Mononuclear cell (primary cell): Measurements from ENCODE around the gene PGM5. TPM values are rescaled to one million over a fixed set of nuclear protein-coding genes. Genes with fewer than 3 reads are reported as not detected.
"Not testable (repeated sequence)": the region's sequence is repeated elsewhere in the genome, so short reads cannot be mapped to it uniquely, and the experiment has no call there.

ENCODE experiments used
- H3K27me3 ChIP-seq: 2 replicates; pipeline ENCODE4 v1.6.0; 2011; ENCODE audit warnings: low read length, control low read depth; ENCODE audit not compliant: insufficient read depth
- H3K4me1 ChIP-seq: 2 replicates; pipeline ENCODE4 v1.5.1; 2011; ENCODE audit warnings: mild to moderate bottlenecking, low read length, control low read depth; ENCODE audit not compliant: insufficient read depth
- H3K4me3 ChIP-seq: 2 replicates; pipeline ENCODE4 v1.5.1; 2011; ENCODE audit warnings: mild to moderate bottlenecking, low read length, moderate library complexity
- H3K9me3 ChIP-seq: 2 replicates; pipeline ENCODE4 v1.5.1; 2011; ENCODE audit warnings: low read depth, mild to moderate bottlenecking, control low read depth, low read length
- total RNA-seq: library from RNA; depleted of rRNA; stranded (reverse); fragments of >200 nt; gene quantifications from one replicate; pipeline ENCODE4 v1.2.3, GENCODE V29; 2012

The PGM5 gene
- total RNA-seq, 1 donor, result 0.21 TPM

DNA sequence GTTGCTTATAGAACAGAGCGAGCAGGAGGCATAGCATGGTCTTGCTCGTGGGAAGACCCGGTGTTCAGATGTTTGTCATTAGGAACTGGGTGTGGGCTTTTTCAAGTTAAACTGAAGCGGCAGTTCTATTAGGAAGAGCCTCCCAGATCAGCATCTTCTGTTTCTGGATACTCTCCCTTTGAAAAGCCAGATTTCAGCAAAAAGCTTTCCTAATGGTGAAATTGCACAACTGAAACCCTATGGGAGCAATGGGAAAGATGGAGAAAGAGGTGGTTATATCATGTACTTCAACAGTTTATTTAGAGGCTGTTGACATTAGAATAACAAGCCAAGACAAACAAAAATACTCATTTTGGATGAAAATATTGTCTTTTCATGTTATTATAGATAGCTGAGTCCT is 12.4 kb upstream of the PGM5 start:
- H3K9me3 ChIP-seq, H3K4me1 ChIP-seq, H3K4me3 ChIP-seq, H3K27me3 ChIP-seq: not testable (repeated sequence)

DNA sequence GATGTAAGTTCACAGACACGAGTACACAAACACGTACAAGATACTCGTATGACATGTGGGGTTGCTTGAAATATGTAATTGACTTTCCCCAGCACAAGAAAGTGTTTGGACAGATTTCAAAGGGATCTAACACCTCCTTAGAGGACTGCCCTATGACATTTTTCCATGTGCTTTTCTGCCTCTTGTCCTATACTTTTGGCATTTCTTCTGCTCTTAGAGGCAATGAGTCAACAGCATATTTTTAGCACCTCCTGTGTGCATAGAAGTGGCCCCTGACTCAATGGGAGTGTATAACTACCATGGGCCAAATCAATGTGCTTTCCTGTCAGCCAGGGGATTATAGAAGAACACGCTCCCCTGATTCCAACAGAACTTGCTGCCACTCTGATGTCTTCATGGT is 4.7 kb upstream of the PGM5 start:
- not testable (repeated sequence) for H3K4me1 ChIP-seq, H3K4me3 ChIP-seq, H3K27me3 ChIP-seq, H3K9me3 ChIP-seq

DNA sequence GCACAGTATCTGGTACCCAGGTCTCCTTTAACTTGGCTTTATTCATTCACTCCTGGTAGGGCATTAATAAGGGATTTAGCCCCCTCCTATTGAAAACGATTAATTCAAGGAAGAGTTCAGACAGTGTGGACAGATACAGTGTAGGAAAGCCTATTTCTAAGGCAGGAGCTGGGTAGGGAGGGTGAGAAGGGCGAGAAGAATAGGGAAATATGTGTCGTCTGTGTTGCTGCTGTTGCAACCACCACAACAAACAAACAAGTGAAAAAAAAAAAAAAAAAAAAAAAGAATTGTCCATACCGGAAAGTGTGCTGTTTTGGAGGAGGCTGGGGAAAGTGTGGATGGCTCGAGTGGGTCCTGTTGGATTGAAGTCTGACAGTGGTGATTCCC is 425 bp upstream of the PGM5 start:
- not testable (repeated sequence) for H3K4me3 ChIP-seq, H3K4me1 ChIP-seq, H3K9me3 ChIP-seq, H3K27me3 ChIP-seq

DNA sequence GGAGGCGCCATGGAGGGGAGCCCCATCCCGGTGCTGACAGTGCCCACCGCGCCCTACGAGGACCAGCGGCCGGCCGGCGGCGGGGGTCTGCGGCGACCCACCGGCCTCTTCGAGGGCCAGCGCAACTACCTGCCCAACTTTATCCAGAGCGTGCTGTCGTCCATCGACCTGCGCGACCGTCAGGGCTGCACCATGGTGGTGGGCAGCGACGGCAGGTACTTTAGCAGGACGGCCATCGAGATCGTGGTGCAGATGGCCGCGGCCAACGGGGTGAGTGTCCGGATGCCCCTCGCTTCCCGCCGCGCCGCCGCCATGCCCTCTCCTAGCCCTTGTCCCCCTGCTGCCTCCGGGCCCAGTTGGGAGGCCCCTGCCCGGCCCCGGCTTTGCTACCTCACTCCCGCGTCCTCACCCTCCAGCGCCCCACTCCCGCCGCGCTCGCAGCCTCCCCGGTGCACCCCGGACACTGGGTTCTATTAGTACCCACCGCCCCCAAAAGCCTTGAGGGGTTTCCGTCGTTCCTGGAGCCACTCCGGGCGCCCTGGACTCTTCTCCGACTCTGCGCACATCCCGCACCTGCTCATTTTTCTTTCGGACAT is 806 bp downstream of the PGM5 start:
- not testable (repeated sequence) for H3K9me3 ChIP-seq, H3K4me1 ChIP-seq, H3K27me3 ChIP-seq
- peak overlapping the region; percentile 22 for H3K4me3 ChIP-seq

DNA sequence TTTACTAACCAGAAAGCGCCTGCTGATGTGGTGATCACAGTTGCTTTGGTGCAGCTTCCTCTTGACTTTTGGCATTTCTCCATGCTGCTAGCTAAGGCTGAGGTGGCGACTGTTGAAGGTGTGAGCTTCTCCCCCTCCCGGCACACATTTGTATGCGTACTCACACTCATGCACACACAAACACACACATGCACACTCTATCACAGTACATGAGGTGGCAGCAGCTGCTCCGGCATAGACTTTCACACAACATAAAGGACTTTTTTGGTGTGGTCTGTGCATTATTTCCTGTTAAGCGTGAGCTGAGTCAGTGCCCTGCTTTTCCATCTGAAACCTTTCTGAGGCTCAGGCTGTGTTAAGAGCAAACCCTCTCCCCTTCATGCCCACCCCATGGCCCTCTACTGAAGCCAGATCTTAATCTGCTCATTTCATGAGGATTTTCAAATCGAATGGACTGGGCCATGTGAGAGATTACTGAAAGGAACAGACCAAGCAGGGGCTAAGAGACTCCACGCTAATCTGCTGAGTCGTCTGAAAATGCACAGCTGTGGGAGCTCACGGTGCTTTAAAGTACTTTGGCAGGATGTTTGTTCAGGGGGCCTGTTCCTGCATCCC is 10.6 kb downstream of the PGM5 start:
- H3K27me3 ChIP-seq, H3K4me1 ChIP-seq, H3K4me3 ChIP-seq, H3K9me3 ChIP-seq: not testable (repeated sequence)

DNA sequence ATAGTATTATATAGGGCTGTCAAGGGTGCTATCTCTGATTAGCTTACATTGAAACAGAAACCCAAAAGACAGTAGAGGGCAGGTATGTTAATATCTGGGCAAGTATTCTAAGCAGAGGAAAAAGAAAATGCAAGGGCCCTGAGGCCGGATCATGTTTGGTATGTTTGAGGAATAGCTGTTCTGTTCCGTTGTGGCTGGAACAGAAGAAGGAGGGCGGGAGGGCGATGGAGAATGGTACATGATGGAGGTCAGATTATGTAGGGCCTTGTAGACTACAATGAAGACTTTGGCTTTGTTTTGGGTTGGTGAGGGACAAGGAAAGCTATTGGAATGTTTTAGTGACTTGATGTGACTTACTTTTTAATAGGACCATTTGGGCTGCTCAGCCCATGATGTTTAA is 19.4 kb downstream of the PGM5 start:
- H3K9me3 ChIP-seq, H3K4me3 ChIP-seq, H3K27me3 ChIP-seq, H3K4me1 ChIP-seq: not testable (repeated sequence)

DNA sequence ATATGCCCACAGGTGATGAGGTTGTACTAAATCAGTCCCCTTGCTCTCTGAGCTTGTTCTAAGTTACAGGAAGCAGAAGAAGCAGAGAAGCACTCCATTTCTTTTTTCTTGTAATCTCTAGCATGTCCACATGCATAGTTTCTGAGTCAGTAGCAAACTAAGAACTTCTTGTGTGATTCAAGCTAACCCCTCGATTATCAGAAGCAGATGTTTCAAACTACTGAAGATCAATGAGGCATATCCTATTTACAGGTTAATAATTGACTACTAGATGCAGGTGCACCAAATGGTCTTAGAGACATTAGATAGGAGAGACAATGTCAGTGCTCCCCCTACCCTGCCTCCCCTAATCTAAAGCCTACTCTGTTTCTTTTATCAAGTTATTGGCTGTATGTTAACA is 21.3 kb downstream of the PGM5 start:
- H3K4me3 ChIP-seq, H3K27me3 ChIP-seq, H3K9me3 ChIP-seq, H3K4me1 ChIP-seq: not testable (repeated sequence)

DNA sequence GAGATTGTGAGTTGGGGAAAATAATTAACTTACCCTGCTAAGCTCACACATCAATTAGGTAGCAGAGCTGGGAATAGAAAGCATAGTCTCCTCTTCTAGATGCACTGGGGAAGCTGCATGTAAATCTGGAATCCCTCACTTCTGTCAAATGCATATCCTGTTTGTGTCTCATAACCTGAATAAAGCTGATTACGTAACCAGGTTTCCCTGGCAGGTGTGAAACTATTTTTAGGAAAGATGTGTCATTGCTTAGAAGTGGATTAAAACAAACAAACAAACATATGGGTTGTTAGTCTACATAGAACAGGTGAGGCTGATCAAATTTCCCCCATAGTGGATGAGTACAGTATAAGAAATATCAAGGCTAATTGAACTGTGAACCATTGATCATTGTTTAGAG is 27.5 kb downstream of the PGM5 start:
- not testable (repeated sequence) for H3K27me3 ChIP-seq, H3K4me3 ChIP-seq, H3K9me3 ChIP-seq, H3K4me1 ChIP-seq

DNA sequence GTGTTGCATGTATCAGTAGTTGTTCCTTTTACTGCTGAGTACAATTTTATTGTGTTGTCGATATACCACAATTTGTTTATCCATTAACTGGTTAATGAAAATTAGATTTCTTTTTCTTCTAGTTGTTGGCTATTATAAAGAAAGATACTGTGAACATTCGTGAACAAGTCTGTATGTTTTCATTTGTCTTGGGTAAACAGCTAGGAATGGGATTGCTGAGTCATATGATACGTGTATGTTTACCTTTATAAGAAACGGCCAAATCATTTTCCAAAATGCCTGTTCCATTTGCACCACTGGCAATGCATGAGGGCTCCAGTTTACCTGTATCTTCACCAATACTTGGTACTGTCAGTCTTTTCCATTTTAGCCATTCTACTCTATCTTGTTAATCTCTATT is 33.1 kb downstream of the PGM5 start:
- H3K27me3 ChIP-seq, H3K4me1 ChIP-seq, H3K4me3 ChIP-seq, H3K9me3 ChIP-seq: not testable (repeated sequence)

DNA sequence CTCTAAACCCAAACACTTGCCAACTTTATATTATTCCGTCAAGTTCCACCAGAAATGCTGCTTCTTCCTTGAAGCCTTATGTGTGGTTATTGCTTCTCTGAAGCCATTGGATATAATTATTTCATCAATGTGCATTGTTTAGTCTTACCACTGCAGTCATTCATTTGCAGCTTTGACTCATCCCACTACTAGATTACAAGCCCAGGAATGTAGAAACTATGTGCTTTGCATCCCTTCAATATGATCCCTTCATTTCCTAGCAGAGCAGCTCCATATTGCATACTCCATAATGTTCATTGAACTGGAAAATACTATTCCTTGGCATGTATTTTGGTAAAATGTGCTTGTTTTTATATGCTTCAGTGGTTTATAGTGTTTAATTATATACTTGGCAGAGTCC is 34.3 kb downstream of the PGM5 start:
- not testable (repeated sequence) for H3K27me3 ChIP-seq, H3K4me1 ChIP-seq, H3K9me3 ChIP-seq, H3K4me3 ChIP-seq

DNA sequence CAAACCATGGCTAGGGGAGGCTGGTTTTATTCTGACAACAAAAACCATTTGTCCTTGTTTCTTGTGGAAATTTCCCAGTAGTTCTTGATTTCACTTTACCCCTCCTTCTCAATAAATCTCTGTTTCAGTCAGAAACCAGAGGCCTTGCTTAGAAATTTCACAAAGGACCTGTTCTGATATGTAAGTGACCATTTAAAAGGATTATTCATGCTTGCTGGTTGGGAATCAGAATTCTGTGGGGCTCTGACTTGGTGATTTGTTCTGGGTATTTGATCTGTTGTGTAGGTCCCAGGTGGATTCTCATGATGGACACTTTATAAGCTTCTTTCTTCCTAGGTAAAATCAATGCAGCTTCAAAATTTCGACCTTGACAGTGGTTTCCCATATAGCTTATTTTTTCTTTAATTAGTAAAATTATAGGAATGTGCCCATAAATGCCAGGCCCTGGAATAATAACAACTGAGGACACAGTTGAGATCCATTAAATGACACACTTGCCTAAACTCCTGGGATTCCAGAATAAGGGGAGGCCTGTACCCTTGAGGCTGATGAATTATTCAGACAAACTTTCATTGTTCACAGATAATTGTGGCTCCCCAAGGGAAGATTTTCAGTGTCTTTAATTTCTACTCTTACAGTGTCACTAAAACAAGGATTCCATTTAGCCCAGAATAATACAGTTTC is 40.1 kb downstream of the PGM5 start:
- H3K4me1 ChIP-seq, result not testable (repeated sequence)

DNA sequence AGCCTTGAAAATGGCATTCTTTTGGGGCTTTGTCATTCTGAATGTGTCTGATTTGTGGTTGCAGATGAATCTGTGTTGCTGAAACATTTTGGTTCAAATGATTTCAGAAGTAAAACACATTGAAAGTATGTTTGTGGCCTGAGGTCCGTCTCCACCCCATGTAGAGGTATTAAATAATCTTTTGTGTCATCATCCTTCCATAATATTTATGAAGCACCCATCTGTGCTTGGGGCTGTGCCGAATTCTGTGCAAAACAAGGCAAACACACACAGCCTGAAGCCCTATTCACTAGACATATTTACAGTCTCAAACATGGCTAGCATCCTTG is 40.6 kb downstream of the PGM5 start:
- H3K9me3 ChIP-seq, H3K4me3 ChIP-seq, H3K4me1 ChIP-seq, H3K27me3 ChIP-seq: not testable (repeated sequence)

More for the DNA sequence above, 40.1 kb downstream of the PGM5 start:
- not testable (repeated sequence) for H3K9me3 ChIP-seq, H3K27me3 ChIP-seq, H3K4me3 ChIP-seq

DNA sequence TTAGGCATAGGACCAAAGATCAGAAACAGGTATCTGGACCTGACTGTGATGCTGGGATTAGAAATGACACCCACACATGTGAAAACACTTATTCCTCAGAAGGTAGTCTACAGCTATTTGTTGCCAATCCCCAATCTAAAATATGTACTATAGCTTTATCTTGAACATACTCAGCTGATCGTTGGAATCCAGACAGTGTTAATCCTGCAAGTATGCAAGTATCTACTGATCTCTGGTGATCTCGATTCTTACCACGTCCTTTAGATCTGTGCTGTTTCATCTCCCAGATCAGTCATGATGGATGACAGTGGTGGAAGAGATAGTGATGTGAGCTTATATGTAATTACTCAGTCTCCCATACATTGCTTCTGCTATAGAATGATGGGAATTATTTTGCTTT is 41.4 kb downstream of the PGM5 start:
- not testable (repeated sequence) for H3K27me3 ChIP-seq, H3K9me3 ChIP-seq, H3K4me1 ChIP-seq, H3K4me3 ChIP-seq

DNA sequence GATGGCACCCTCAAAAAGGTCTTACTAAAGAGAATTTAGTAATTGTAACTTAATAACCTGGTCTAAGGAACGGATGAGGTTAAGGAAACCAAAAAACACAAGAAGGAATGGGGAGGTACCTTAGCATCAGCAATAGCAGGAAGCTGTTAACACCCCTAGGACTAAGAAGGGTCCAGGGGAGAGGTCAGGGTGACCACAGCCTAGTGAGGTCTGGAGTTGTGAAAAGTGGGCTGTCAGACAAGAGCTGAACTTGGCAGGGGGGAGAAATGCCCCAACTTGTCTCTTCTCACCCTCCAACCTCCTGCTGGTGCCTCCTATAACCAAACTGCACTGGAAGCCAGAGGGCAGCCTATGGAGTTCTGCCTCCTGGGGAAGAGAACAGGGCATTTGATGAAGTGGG is 41.9 kb downstream of the PGM5 start:
- H3K27me3 ChIP-seq, H3K4me1 ChIP-seq, H3K9me3 ChIP-seq, H3K4me3 ChIP-seq: not testable (repeated sequence)

DNA sequence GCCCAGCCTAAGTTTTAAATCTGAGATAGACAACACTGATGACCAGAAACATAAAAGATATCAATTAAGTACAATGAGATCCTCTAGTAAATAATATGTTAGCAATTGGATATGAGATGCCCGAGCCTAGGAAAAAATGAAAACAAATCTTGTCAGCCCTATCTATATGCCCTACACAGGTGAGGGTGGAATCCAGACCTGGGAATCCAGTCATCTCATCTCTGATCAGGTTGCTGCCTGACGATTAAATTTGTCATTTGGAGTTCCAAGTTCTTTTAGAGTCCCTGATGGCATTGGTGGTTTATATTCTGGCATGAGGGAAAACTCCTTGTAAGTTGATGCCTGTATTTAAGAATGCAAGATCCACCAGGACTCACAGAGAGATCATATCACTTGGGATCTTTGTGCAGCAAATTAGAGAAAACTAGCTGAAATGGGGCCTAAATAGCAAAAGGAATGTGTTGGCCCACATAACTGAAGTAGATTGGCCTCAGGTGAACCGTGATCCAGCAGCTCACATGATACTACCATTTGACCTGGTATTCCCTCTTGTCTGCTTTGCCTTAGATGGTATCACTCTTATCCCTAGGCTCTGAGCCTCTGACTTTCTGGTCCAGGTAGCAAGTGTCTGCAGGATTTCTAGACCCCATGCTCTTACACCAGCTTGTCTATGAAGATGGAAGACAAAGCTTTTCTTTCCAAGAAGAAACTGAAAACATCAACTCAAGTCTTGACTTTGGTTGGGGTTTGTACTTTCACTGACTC is 48.2 kb downstream of the PGM5 start:
- not testable (repeated sequence) for H3K27me3 ChIP-seq, H3K9me3 ChIP-seq, H3K4me1 ChIP-seq, H3K4me3 ChIP-seq

DNA sequence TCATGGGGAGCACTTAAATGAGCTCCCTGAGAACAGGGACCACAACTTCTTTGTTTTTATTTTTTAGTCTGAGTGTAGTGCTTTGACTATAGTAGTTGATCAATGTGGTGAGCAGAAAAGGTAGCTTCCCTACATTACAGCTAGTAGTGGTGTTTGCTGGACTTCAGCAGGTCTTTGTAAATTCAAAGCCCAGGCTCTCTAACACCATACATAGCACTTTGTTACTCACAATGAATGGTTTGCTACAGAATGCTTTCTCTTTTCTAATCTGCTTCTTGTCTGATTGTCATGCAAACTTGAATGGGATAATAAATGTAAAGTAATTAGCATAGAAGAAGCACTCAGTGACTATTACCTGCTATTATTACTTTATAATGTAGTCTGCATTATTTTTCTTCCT is 55.5 kb downstream of the PGM5 start:
- H3K27me3 ChIP-seq, H3K9me3 ChIP-seq, H3K4me3 ChIP-seq, H3K4me1 ChIP-seq: not testable (repeated sequence)
